Hepatocyte (in vitro differentiated cells): Measurements from ENCODE around the gene CCL20.

Experiments used
- EZH2 ChIP-seq: fragments of 200-600 bp; sonication (generic); IDR thresholded peaks from 2 replicates; pipeline ENCODE4 v1.6.1; 2016; ENCODE audit warnings: antibody characterized with exemption, mild to moderate bottlenecking, borderline replicate concordance
- EZH2phosphoT487 ChIP-seq: fragments of 200-600 bp; sonication (generic); IDR thresholded peaks from one replicate; pipeline ENCODE4 v1.6.1; 2018; ENCODE audit warnings: antibody characterized with exemption, mild to moderate bottlenecking, low read depth, moderate library complexity; ENCODE audit not compliant: unreplicated experiment, severe bottlenecking
- TF ChIP-seq, protein P1 (sequence below): fragments of 200-600 bp; sonication (generic); IDR thresholded peaks from 2 replicates; pipeline ENCODE4 v1.5.1; 2016; ENCODE audit warnings: antibody characterized with exemption, mild to moderate bottlenecking; ENCODE audit not compliant: poor library complexity

- TF ChIP-seq EZH2phosphoT487 (no peak), EZH2 (no peak)
- TF ChIP-seq, protein P1, sequence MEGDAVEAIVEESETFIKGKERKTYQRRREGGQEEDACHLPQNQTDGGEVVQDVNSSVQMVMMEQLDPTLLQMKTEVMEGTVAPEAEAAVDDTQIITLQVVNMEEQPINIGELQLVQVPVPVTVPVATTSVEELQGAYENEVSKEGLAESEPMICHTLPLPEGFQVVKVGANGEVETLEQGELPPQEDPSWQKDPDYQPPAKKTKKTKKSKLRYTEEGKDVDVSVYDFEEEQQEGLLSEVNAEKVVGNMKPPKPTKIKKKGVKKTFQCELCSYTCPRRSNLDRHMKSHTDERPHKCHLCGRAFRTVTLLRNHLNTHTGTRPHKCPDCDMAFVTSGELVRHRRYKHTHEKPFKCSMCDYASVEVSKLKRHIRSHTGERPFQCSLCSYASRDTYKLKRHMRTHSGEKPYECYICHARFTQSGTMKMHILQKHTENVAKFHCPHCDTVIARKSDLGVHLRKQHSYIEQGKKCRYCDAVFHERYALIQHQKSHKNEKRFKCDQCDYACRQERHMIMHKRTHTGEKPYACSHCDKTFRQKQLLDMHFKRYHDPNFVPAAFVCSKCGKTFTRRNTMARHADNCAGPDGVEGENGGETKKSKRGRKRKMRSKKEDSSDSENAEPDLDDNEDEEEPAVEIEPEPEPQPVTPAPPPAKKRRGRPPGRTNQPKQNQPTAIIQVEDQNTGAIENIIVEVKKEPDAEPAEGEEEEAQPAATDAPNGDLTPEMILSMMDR: no peak
Observed at GRCh38 chr2:227796045-227796711, 17.5 kb upstream of the CCL20 start.
